B cell (primary cell): Measurements from ENCODE around the gene C10orf143. TPM values are rescaled to one million over a fixed set of nuclear protein-coding genes. Genes with fewer than 3 reads are reported as not detected.
"Not testable (repeated sequence)": the region's sequence is repeated elsewhere in the genome, so short reads cannot be mapped to it uniquely, and the experiment has no call there.

Source experiments
- ATAC-seq: fragments of 200-7000 bp; cut with Tn5 transposase; one replicate; pipeline ENCODE4 v1.10.0; 2021; ENCODE audit warnings: low read depth, mild to moderate bottlenecking, moderate number of reproducible peaks, moderate library complexity
- CTCF ChIA-PET: fragments of 350-600 bp; sonication (Branson Sonifier 250); formaldehyde crosslinking; loops from one replicate; lab custom pipeline; 2021; ENCODE audit warnings: antibody characterized with exemption, inconsistent platforms; lab: Charles Lee
- POLR2A ChIA-PET: fragments of 350-600 bp; sonication (Branson Sonifier 250); formaldehyde crosslinking; loops from one replicate; lab custom pipeline; 2021; ENCODE audit warnings: antibody characterized with exemption; lab: Charles Lee
- DNase-seq: peaks from one replicate; pipeline ENCODE4 v3.0.0; 2013
- H2AFZ ChIP-seq: 2 replicates; pipeline ENCODE4 v1.6.1; 2012; ENCODE audit warnings: mild to moderate bottlenecking, low read depth, low read length; ENCODE audit not compliant: insufficient read depth, poor library complexity, severe bottlenecking
- H3K27ac ChIP-seq, 2 donors: 1 replicate in 1 of 2; 2 replicates in 1 of 2; pipeline ENCODE4 v1.5.1; 2012 to 2013; ENCODE audit warnings: low read length in 2 of 2, mild to moderate bottlenecking in 2 of 2, moderate library complexity in 1 of 2
- H3K27me3 ChIP-seq, 4 experiments: fragments of 200-600 bp in 1 of 4; sonication (generic) in 1 of 4; replicated peaks in 1 of 4; 1 replicate in 2 of 4; 2 replicates in 2 of 4; pipeline versions ENCODE4 v1.6.1 to v1.7.0; 2013 to 2016; ENCODE audit warnings: low read length in 3 of 4, mild to moderate bottlenecking in 2 of 4, mixed read lengths in 1 of 4, moderate library complexity in 1 of 4; ENCODE audit not compliant: insufficient read depth in 4 of 4, control insufficient read depth in 3 of 4; ENCODE audit errors: control extremely low read depth in 1 of 4
- H3K36me3 ChIP-seq, 2 experiments: replicated peaks in 1 of 2; 1 replicate in 1 of 2; 2 replicates in 1 of 2; pipeline versions ENCODE4 v1.6.1 to v1.7.1; 2013; ENCODE audit warnings: low read length in 1 of 2; ENCODE audit not compliant: insufficient read depth in 2 of 2, control insufficient read depth in 1 of 2; ENCODE audit errors: control extremely low read depth in 1 of 2, extremely low read depth in 1 of 2
- H3K4me1 ChIP-seq, 2 donors: fragments of 200-600 bp in 1 of 2; sonication (generic) in 1 of 2; 1 replicate in 1 of 2; 2 replicates in 1 of 2; pipeline versions ENCODE4 v1.5.1 to v1.6.1; 2013 to 2017; ENCODE audit warnings: low read length in 2 of 2; ENCODE audit not compliant: control insufficient read depth in 2 of 2, insufficient read depth in 2 of 2
- H3K4me2 ChIP-seq: replicated peaks from 2 replicates; pipeline ENCODE3; 2012; ENCODE audit warnings: mild to moderate bottlenecking, low read depth, low read length; ENCODE audit not compliant: poor library complexity, severe bottlenecking
- H3K4me3 ChIP-seq, 5 experiments: fragments of 200-600 bp in 1 of 5; sonication (generic) in 1 of 5; 1 replicate in 3 of 5; 2 replicates in 2 of 5; pipeline versions ENCODE4 v1.5.1 to v1.7.0; 2011 to 2016; ENCODE audit warnings: low read length in 4 of 5, mild to moderate bottlenecking in 4 of 5, low read depth in 2 of 5, control low read depth in 1 of 5, moderate library complexity in 1 of 5; ENCODE audit not compliant: insufficient read depth in 1 of 5; ENCODE audit errors: control extremely low read depth in 1 of 5, extremely low read depth in 1 of 5
- H3K79me2 ChIP-seq: fragments of 200-600 bp; sonication (generic); one replicate; pipeline ENCODE4 v1.6.0; 2016; ENCODE audit warnings: low read length; ENCODE audit not compliant: control insufficient read depth, insufficient read depth
- H3K9ac ChIP-seq: fragments of 200-600 bp; sonication (generic); 2 replicates; pipeline ENCODE4 v1.6.1; 2017; ENCODE audit warnings: mild to moderate bottlenecking, low read length, moderate library complexity
- H3K9me3 ChIP-seq, 3 donors: one replicate each; pipeline versions ENCODE4 v1.6.1 to v1.7.1; 2013; ENCODE audit warnings: low read length in 2 of 3; ENCODE audit not compliant: control insufficient read depth in 2 of 3, insufficient read depth in 1 of 3; ENCODE audit errors: control extremely low read depth in 1 of 3
- H4K20me1 ChIP-seq: 2 replicates; pipeline ENCODE4 v1.6.0; 2012; ENCODE audit warnings: mild to moderate bottlenecking, low read length; ENCODE audit not compliant: insufficient read depth, control insufficient read depth, poor library complexity, severe bottlenecking
- H3K27ac Mint-ChIP-seq: one replicate; pipeline ENCODE4 v1.8.0; 2021; ENCODE audit warnings: mixed read lengths
- H3K27me3 Mint-ChIP-seq: one replicate; pipeline ENCODE4 v1.8.0; 2021; ENCODE audit warnings: mixed read lengths
- H3K4me1 Mint-ChIP-seq: one replicate; pipeline ENCODE4 v1.8.0; 2021; ENCODE audit warnings: mixed read lengths
- H3K4me3 Mint-ChIP-seq: one replicate; pipeline ENCODE4 v1.8.0; 2021; ENCODE audit warnings: mixed read lengths
- H3K9me3 Mint-ChIP-seq: one replicate; pipeline ENCODE4 v1.8.0; 2022; ENCODE audit warnings: mixed read lengths; ENCODE audit not compliant: insufficient read depth
- EZH2 ChIP-seq: IDR thresholded peaks from 2 replicates; pipeline ENCODE4 v1.6.1; 2012; ENCODE audit warnings: borderline replicate concordance, low read depth, mild to moderate bottlenecking, moderate library complexity, low read length; ENCODE audit not compliant: insufficient read depth, poor library complexity, severe bottlenecking
- WGBS: methylation state at CpG from one replicate; pipeline ENCODE4 v1.1.5; 2013; ENCODE audit warnings: missing lambda C conversion rate; ENCODE audit not compliant: insufficient coverage; 5-methylcytosine and 5-hydroxymethylcytosine counted together
- intact Hi-C: fragments of 100-400 bp; cut with micrococcal nuclease; formaldehyde crosslinking; loops from one replicate; pipeline ENCODE4 v1.10.0; 2022
- polyA plus RNA-seq: library from polyadenylated mRNA; depleted of rRNA; stranded (reverse); fragments of >200 nt; gene quantifications from 2 replicates; pipeline ENCODE4 v1.2.3, GENCODE V29; 2012
- total RNA-seq, 2 donors: library from RNA; stranded (reverse); fragments of 120-200 nt in 1 of 2; gene quantifications; 1 replicate in 1 of 2; 2 replicates in 1 of 2; pipeline versions ENCODE4 v1.2.3 to v1.2.4, GENCODE V29; 2013 to 2022
- TF ChIP-seq, protein P1 (sequence below): fragments of 200-600 bp; IDR thresholded peaks from one replicate; pipeline ENCODE4 v1.8.0; 2022; ENCODE audit warnings: antibody characterized with exemption, mild to moderate bottlenecking

Gene C10orf143
- total and polyA plus RNA-seq, 2 donors (not counting 1 experiment from before 2014, with no cell fraction given) = 9.1 to 12.8 TPM

DNA sequence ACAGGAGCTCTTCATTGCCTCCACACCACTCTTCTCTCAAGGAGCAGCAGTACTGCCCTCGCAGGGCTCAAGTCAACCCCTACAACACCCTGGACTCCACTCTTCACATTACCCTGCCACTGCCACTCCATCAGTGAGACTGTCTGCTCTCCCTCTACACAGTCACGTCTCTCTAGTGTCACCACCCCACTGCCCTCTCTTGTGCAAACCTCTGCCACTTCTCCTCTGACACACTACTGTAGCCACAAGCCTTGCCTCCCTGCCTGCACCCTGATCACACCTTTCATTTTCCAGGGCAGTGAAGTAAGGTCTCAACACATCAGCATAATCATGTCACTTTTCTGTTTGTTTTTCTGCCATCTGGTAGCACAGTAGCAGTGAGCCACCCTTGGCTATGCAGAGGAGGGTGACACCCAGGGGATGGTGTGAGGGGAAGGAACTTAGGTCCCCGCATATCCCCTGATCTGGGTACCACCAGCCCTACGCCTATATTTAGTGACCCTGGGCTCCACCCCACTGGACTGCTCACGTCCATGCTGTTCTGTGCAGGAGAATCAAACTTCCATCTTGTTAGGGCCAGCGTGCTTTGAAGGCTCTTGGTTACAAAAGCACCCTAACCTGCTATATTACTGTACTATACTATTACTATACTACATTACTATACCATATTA, 1.6 kb downstream of the C10orf143 start:
- TF ChIP-seq, protein P1, sequence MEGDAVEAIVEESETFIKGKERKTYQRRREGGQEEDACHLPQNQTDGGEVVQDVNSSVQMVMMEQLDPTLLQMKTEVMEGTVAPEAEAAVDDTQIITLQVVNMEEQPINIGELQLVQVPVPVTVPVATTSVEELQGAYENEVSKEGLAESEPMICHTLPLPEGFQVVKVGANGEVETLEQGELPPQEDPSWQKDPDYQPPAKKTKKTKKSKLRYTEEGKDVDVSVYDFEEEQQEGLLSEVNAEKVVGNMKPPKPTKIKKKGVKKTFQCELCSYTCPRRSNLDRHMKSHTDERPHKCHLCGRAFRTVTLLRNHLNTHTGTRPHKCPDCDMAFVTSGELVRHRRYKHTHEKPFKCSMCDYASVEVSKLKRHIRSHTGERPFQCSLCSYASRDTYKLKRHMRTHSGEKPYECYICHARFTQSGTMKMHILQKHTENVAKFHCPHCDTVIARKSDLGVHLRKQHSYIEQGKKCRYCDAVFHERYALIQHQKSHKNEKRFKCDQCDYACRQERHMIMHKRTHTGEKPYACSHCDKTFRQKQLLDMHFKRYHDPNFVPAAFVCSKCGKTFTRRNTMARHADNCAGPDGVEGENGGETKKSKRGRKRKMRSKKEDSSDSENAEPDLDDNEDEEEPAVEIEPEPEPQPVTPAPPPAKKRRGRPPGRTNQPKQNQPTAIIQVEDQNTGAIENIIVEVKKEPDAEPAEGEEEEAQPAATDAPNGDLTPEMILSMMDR = no peak
- TF ChIP-seq EZH2 = no peak
- H2AFZ ChIP-seq = no peak overlapping the region
- peak overlapping the region in 1 of 5 experiments; percentile 91 for H3K4me3 ChIP-seq
- H3K9me3 Mint-ChIP-seq = no peaks in the 10 kb centered on the region
- H3K9me3 ChIP-seq = no peaks in the 10 kb centered on the region
- peak overlapping the region; percentile 60 for H3K4me3 Mint-ChIP-seq
- ATAC-seq = no peak
- H3K27me3 ChIP-seq = no peaks in the 10 kb centered on the region
- H4K20me1 ChIP-seq = peaks cover 10% of the 10 kb centered on the region
- H3K4me1 ChIP-seq = peaks cover 21 to 23% of the 10 kb centered on the region in 2 donors
- no peak overlapping the region for H3K27ac ChIP-seq
- peaks cover 11% of the 10 kb centered on the region for H3K79me2 ChIP-seq
- ChIA-PET CTCF (interaction anchor here (0.6 to 4.1 kb wide), 10 partner anchors 8 to 1077 kb away, joined by 3 to 49 read pairs (median 5); partner anchors contain the start of gene GLRX3), POLR2A (interaction anchor here (1.7 to 3.1 kb wide), 2 partner anchors 27 to 30 kb away, joined by 12 to 45 read pairs; partner anchors contain the start of gene GLRX3)
- no peak overlapping the region for H3K27ac Mint-ChIP-seq
- peaks cover 0 to 2% of the 10 kb centered on the region in 2 experiments for H3K36me3 ChIP-seq
- H3K27me3 Mint-ChIP-seq = no peaks in the 10 kb centered on the region
- H3K4me1 Mint-ChIP-seq = peaks cover 42% of the 10 kb centered on the region
- H3K9ac ChIP-seq = peak overlapping the region; percentile 83
- peak overlapping the region; percentile 89 for H3K4me2 ChIP-seq
- intact Hi-C loops = no loop called here
- DNase-seq = peak; percentile 19
- 64% methylated on average over 5 of the region's 6 CpGs for WGBS

DNA sequence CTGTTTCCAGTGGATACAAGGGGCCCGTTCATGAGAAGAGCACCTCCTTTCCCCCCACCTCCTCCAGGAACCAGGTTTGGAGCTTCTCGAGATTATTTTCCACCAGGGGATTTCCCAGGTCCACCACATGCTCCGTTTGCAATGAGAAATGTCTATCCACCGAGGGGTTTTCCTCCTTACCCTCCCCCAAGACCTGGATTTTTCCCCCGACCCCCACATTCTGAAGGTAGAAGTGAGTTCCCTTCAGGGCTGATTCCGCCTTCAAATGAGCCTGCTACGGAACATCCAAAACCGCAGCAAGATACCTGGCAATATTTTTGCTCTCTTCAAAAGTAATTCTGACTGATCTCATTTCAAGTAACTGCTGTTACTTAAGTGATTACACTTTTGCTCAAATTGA, 2.5 kb downstream of the C10orf143 start:
- H3K27me3 Mint-ChIP-seq, H3K4me2 ChIP-seq, H3K27me3 ChIP-seq, H3K4me3 Mint-ChIP-seq, ATAC-seq, H2AFZ ChIP-seq, H3K9ac ChIP-seq, H3K36me3 ChIP-seq, H3K9me3 Mint-ChIP-seq, intact Hi-C loops, H3K4me3 ChIP-seq, DNase-seq, H4K20me1 ChIP-seq, POLR2A ChIA-PET, H3K27ac Mint-ChIP-seq, H3K9me3 ChIP-seq, H3K27ac ChIP-seq: not testable (repeated sequence)
- WGBS = 62% methylated on average over 3 of the region's 8 CpGs
- CTCF ChIA-PET = interaction anchor here (4.1 kb wide), 1 partner anchor 21 kb away, joined by 49 read pairs; no protein-coding TSS in a partner anchor
- H3K4me1 Mint-ChIP-seq = peaks cover 42% of the 10 kb centered on the region
- Histone ChIP-seq H3K79me2 (peaks cover 11% of the 10 kb centered on the region), H3K4me1 (peaks cover 21 to 23% of the 10 kb centered on the region in 2 donors)
